GM21515 (cell line): ENCODE results near the gene SRMS.
"Not testable (repeated sequence)": the region's sequence is repeated elsewhere in the genome, so short reads cannot be mapped to it uniquely, and the experiment has no call there.

Source experiments
- ATAC-seq: cut with Tn5 transposase; IDR thresholded peaks from one replicate; pipeline ENCODE4 v1.9.1; 2021; ENCODE audit not compliant: unreplicated experiment

SRMS gene

GRCh38 chr20:63579017-63579694, 31.6 kb upstream of the SRMS start:
- ATAC-seq: no peak

- no peak for ATAC-seq
These were observed 30.9 kb upstream of the SRMS start for GRCh38 chr20:63578224-63579016.

- no peak for ATAC-seq
These were observed 29.9 kb upstream of the SRMS start for GRCh38 chr20:63577317-63577894.

GRCh38 chr20:63576311-63576710, 28.8 kb upstream of the SRMS start:
- ATAC-seq: no peak

GRCh38 chr20:63574829-63575743, 27.5 kb upstream of the SRMS start:
- no peak for ATAC-seq

DNA sequence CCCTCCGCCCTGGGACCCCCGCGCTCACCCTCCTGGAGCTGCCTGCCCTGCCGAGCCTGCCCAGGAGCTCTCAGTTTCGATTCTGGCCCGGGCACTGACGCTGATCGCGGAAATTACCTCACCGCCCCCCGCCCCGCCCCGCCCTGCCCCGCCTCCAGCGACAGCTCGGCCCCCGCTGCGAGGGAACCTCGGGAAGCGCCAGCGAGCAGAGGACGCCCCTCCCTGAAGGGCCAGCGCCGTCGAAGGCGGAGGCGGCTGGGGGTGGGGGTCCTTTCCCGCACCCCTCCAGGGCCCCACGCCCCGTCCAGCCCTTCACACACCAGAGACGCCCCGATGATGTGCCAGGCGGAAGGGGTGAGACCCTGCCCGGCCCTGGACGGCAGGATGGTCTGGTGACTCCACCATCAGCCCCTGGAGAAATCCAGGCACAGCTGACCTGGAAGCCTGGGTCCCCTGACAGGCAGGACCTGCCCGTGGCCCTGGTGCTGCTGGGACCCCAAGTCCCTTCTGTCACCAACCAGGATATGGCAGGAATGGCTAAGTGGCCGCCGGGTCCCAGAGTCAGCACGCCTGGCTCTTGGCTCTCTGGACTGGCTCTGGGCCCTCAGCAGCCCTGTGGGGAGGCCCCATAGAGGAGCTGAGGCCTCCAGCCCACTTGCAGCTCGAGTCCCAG, 26.7 kb upstream of the SRMS start, which contains the start of gene HELZ2:
TSS of gene HELZ2 (minus strand) at position 84 of the 673 bp plus-strand sequence. CDS start 1,854 bp downstream, outside the sequence.
- no peak for ATAC-seq

DNA sequence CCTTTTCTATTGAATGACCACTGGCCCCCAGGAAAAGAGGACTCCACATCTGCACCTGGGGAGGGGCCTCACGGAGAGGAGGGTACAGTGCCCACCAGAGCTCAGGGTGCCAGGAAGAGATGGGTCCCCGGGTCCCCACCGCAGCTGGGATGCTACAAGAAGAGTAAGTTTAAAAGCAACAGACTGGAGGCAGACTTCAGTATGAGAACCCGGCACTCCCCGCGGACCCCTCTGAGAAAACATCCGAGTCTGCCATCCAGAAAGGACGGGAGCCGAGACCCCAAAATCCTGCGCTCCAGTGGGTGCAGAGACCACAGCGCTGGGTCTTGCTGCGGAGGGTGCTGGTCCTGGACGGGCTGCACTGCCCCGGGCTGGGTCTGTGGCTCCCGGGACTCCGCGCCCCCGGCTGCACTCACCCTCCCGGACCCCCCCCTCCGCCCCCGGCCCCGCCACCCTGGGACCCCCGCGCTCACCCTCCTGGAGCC, 26.1 kb upstream of the SRMS start:
- ATAC-seq: no peak

DNA sequence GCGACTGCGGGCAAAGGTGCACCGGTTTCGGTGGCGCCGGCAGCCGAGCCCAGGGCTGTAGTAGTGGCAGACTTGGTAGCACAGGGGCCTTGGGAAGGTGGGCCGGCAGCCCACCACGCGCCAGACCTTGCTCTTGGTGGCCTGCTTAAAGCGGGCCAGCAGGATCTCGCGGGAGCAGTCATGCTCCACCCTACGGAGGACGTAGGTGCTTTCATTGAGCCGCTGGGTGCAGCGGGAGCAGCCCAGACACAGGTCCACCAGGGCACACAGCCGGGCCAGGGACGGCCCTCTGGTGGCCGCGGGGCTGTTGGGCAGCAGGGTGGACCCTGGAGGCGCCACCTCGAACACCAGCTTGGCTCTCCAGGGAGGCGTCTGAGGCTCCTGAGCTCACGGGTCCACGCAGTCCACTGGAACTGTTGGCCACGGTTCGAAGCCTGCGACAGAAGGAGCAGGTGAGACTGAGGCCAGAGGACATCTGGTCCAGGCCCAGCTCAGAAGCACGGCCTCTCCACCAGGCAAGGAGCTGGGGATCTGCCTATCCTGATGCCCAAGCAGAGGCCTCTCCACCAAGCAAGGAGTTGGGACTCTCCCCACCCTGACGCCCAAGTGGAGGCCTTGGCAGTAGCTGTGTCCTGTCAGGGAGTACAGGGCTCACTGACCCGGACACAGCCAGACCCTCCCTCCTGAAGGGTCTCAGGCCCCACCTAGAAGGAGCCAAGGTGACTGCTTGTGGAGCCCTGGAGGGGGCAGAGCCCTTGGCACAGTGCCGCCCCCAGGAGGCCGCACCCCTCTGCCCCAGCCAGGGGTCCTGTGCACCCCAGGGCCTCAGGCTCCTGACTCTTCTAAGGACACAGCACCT, 25.5 kb upstream of the SRMS start:
- no peak for ATAC-seq

DNA sequence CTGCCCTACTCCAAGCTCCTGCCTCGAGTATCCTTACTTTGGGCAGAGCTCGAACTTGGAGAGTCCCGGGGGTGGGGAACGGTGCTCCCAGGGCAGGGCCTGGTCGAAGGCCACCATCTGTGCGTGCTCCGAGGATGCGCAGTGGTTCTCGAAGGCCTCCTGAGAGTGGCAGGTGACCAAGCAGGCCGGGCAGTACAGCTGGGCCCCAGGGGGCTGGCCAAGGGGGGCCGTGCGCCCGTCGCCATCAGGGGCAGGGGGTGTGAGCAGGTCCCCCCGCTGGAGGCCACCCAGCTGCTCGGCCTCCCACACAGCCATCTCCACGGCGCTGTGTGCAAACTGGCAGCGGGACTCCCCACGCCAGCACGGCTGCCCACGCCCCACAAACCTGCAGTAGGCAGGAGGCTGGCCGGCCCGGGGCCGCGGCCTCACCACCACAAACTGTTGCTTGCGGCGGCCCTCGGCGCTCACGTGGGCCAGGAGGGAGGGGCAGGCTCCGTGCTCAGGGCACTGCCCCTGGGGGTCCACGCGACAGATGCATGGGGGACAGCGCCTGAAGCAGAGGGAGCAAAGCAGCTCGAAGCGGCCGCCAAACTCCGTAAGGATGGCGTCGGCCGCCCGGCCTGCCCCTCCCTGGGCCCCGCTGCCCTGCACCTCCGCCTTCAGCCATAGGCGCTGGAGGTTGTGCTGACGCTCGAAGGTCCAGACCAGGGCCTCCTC, 24.7 kb upstream of the SRMS start:
- ATAC-seq: no peak

GRCh38 chr20:63571087-63571478, 23.5 kb upstream of the SRMS start:
- not testable (repeated sequence) for ATAC-seq

- no peak for ATAC-seq
These were observed 22.9 kb upstream of the SRMS start for GRCh38 chr20:63570281-63571086.

DNA sequence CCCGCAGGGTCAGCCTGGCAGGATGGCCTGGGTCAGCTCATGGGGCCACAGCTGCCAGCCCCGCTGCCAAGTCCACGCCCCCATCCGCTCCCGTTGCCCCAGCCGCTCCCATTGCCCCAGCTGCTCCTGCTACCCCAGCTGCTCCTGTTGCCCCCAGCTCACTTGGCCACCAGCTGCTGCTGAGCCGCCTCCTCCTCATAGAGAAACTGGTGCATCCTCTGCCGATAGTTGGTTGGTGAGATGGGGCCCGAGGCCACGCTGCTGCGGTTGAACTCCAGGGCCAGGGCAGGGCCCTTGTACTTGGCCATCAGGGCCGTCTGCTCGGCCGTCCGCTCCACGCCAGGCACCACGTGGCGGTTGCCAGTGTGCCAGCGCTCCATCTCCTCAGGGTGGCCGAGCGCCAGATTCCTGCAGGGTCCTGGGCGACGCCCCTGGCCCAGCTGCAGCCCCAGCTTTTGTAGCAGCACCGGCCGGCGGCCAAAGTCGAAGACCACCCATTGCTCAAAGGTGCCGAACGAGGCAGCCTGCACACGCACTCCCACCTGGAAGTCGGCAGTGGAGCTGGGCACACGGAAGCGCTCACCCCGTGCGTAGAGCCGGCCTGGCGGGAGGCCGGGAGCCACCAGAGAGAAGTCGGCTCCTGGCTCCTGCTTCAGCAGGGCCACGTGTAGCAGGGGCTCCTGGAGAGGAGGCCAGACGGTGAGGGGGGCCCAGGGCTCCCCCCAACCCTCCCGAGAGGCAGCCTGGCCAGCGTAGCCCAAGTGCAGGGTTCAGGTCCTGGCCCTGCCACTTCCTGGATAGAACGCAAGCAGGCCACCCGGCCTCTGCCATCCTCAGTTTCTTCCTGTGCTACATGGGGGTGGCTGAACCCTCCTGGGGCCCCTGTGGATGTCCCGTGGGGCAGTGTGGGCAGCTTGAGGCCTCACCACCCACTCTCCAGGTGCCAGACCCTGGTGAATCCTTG, 21.7 kb upstream of the SRMS start:
- ATAC-seq: no peak

DNA sequence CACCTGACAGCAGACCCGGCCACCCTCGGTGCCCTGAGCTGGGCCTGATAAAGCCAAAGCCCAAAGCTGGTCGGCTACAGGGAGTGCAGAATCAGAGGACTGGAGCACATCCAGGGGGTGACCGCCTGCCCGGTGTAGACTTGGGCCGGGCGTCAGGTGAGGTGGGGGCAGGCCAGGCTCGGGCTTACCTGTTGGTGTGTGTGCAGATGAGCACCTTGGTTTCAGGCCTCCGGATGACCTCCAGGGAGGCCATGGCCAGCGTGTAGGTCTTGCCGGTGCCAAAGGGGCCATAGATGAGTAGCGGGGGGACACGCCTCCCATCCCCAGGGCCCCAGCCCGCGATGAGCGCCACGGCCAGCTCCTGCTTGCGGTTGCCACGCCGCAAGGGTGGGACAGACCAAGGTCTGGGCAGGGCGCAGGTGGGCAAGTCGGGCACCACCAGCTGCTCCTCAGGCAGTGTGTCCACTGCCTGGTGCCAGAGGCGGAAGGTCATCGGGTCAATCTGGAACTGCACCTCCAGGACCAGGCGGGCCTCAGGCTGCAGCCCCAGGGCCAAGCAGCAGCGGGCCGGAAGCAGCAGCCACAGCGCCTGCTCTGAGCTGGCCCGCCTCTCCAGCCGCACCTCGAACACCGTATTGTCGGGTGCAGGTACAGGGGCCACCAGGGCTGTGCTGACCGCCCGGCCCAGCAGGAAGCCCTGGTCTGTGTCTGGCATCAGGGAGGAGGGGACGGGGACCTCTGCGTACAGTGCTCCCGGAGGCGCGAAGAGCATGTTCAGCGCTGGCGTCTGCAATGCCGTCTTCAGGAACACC, 20.8 kb upstream of the SRMS start:
- no peak for ATAC-seq

- ATAC-seq: peak; percentile 61
These were observed 20.0 kb upstream of the SRMS start for GRCh38 chr20:63567386-63568169.

DNA sequence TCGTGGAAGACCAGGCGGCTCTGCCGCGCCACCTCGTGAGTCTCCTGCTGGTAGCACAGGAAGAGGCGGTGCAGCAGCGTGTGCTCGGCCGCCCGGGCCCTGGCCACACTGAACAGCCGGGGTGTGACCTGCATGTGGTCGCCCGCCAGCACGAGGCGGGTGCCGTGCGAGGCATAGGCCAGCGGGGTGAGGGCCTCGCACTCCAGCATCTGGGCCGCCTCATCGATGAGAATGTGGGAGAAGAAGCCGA, 19.5 kb upstream of the SRMS start:
- ATAC-seq: no peak
